BJ (cell line): Measurements from ENCODE around the gene RNF214. TPM values are rescaled to one million over a fixed set of nuclear protein-coding genes. Genes with fewer than 3 reads are reported as not detected.

Experiments
- CTCF ChIA-PET: fragments of 350-600 bp; formaldehyde crosslinking; extraction: SDS; loops from one replicate; lab custom pipeline; 2021; ENCODE audit warnings: antibody characterized with exemption, inconsistent platforms; lab: Yijun Ruan, JAX
- POLR2A ChIA-PET: fragments of 300-600 bp; sonication (Branson Sonifier 250); formaldehyde crosslinking; extraction: SDS; loops from one replicate; lab custom pipeline; 2021; ENCODE audit warnings: antibody characterized with exemption; lab: Charles Lee
- DNase-seq: peaks from one replicate; pipeline ENCODE4 v3.0.0-alpha.2; 2011; ENCODE audit warnings: low read depth
- H3K27me3 ChIP-seq: 2 replicates; pipeline ENCODE4 v1.6.0; 2011; ENCODE audit warnings: low read length; ENCODE audit not compliant: control insufficient read depth, insufficient read depth
- H3K36me3 ChIP-seq: 2 replicates; pipeline ENCODE4 v1.5.1; 2011; ENCODE audit warnings: low read length; ENCODE audit not compliant: control insufficient read depth, insufficient read depth
- H3K4me3 ChIP-seq: 2 replicates; pipeline ENCODE4 v1.5.1; 2011; ENCODE audit warnings: low read depth, mild to moderate bottlenecking, control low read depth, low read length
- polyA plus RNA-seq: library from polyadenylated mRNA; depleted of rRNA; stranded (reverse); fragments of >200 nt; gene quantifications from 2 replicates; pipeline ENCODE4 v1.2.3, GENCODE V29; 2011
- TF ChIP-seq, protein P1 (sequence below): IDR thresholded peaks from 2 replicates; pipeline ENCODE4 v1.5.1; 2011; ENCODE audit warnings: low read depth, mild to moderate bottlenecking, control low read depth, inconsistent platforms, low read length, moderate library complexity; ENCODE audit not compliant: insufficient read depth

The RNF214 gene
- polyA plus RNA-seq, 1 experiment, result 17.1 TPM

DNA sequence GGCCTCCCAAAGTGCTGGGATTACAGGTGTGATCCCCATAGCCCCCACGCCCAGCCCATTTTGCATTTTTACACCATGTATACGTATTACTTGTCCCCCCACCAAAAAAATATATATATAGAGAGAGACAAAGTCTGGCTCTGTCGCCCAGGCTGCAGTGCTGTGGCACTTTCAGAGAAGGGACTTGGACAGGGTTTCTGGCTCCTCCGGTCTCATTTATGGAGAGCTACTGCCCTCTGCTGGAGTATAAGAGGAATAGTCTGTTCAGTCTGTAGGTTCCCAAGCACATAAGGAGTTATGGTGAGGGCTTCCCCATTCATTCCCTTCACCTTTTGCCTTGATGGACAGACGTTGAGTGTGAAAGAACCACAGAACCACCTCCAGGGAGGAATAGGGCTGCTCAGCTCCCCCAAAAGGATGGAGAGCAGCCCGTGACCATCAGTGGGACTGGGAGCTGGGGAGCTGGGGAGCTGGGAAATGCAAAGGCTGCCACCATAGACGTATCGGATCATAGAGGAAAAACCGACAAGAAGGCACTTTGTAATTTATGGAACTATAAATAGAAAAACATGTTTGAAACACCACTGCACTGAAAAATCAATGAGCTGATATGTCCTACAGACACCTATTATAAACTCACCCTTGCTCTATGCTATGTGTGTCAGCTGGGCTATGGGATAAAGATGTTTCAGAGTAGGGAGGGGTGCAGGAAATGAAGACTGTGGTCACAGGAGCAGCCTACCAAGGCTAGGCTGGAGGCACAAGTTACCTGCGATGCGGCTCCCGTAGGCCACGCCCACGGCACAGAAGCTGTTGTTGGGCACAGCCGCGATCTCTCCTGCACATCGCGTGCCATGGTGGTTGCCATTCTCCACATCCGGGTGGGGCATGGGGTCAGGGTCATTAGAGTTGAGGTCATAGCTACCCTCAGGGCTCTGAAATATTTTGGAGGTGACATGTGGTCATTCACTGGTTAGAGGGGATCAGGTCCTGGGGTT, 5.8 kb upstream of the RNF214 start:
- TF ChIP-seq, protein P1, sequence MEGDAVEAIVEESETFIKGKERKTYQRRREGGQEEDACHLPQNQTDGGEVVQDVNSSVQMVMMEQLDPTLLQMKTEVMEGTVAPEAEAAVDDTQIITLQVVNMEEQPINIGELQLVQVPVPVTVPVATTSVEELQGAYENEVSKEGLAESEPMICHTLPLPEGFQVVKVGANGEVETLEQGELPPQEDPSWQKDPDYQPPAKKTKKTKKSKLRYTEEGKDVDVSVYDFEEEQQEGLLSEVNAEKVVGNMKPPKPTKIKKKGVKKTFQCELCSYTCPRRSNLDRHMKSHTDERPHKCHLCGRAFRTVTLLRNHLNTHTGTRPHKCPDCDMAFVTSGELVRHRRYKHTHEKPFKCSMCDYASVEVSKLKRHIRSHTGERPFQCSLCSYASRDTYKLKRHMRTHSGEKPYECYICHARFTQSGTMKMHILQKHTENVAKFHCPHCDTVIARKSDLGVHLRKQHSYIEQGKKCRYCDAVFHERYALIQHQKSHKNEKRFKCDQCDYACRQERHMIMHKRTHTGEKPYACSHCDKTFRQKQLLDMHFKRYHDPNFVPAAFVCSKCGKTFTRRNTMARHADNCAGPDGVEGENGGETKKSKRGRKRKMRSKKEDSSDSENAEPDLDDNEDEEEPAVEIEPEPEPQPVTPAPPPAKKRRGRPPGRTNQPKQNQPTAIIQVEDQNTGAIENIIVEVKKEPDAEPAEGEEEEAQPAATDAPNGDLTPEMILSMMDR, result peak; percentile 77
- ChIA-PET POLR2A (no interaction called here), CTCF (interaction anchor here (0.8 to 4.4 kb wide), 38 partner anchors 9 to 494 kb away, joined by 3 to 44 read pairs (median 4); partner anchors contain the start of genes APOA5, BACE1, CEP164 and PAFAH1B2)
- no peak overlapping the region for H3K4me3 ChIP-seq
- DNase-seq, result no peak
- H3K36me3 ChIP-seq, result peaks cover 26% of the 10 kb centered on the region
- H3K27me3 ChIP-seq, result no peaks in the 10 kb centered on the region

DNA sequence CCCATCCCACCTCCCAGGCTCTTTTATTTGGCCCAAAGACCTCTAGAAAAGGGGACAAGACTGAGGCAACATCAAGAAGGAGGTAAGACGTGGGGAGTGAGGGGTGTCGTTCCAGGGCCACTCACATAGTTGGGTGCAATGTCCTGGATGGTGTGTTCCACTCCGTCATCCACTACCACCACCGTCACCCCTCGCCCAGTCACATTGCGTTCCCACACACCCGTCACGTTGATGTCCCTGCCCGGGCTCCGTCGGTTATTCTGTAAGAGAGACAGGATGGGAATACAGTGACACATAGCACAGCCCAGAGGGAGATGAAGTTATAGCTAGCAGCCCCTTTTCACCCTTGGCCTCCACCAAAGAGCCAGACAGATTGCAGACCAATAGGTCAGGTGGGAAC, 4.4 kb upstream of the RNF214 start:
- ChIA-PET POLR2A (no interaction called here), CTCF (interaction anchor here (0.9 to 4.4 kb wide), 8 partner anchors 38 to 437 kb away, joined by 3 to 44 read pairs (median 4); partner anchors contain the start of genes APOA5, BACE1 and SIDT2)
- TF ChIP-seq, protein P1, result no peak
- no peaks in the 10 kb centered on the region for H3K27me3 ChIP-seq
- H3K4me3 ChIP-seq, result no peak overlapping the region
- DNase-seq, result no peak
- peaks cover 26% of the 10 kb centered on the region for H3K36me3 ChIP-seq

DNA sequence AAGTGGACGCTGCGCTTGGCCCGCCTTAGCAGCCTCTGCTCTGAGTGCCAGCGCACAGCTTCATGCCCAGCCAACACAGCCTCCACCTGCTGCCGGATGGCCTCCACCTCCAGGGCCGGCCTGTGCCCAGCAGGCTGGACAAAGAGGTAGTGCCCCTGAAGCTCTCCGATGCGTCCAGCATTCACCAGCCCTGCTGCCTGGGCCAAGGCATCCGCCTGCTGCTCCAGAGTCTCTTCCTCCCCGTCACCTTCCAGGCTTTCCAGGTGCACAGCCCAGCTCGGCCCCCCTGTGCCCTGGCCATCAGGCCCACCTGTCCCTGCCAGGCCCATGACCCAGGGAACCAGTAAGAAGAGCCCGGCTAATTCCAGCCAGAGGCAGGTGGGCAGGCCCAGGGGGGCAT, 3.1 kb upstream of the RNF214 start:
- H3K27me3 ChIP-seq, result no peaks in the 10 kb centered on the region
- POLR2A ChIA-PET, result interaction anchor here (0.6 kb wide), 1 partner anchor 486 kb away, joined by 3 read pairs; no protein-coding TSS in a partner anchor
- H3K4me3 ChIP-seq, result no peak overlapping the region
- peaks cover 22% of the 10 kb centered on the region for H3K36me3 ChIP-seq
- TF ChIP-seq, protein P1, result no peak
- CTCF ChIA-PET, result interaction anchor here (0.5 to 4.4 kb wide), 5 partner anchors 49 to 487 kb away, joined by 3 to 25 read pairs (median 3); partner anchors contain the start of gene APOA5
- DNase-seq, result no peak

DNA sequence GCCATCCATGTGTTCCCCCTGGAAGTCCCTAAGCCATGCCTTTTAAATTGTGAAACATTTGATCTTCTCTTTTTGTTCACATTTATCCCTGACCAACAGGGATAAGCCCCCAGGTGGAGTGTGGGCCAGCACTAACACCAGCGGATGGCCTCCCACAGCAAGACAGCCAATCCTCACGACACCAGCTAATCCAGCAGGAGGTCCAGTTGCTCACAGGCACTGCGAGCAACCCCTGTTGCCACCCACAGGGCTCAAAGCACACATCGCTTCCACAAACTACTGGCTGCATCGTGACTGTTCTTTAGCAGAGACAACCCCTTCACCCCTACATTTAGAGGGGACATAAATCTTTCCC, 2.6 kb upstream of the RNF214 start:
- H3K4me3 ChIP-seq, result no peak overlapping the region
- H3K36me3 ChIP-seq, result peaks cover 22% of the 10 kb centered on the region
- POLR2A ChIA-PET, result interaction anchor here (0.6 kb wide), 1 partner anchor 486 kb away, joined by 3 read pairs; no protein-coding TSS in a partner anchor
- H3K27me3 ChIP-seq, result no peaks in the 10 kb centered on the region
- CTCF ChIA-PET, result interaction anchor here (0.6 to 2.8 kb wide), 5 partner anchors 8 to 124 kb away, joined by 3 to 19 read pairs (median 3); partner anchors contain the start of gene SIDT2
- no peak for DNase-seq
- TF ChIP-seq, protein P1, result no peak
